Measurements from ENCODE around the gene LENEP.

GRCh38 chr1:154994269-154994587 lies 842 bp downstream of the LENEP start:
- TF ChIP-seq EZH2phosphoT487 (IDR thresholded peaks at IDR 0.05; ENCODE audit: insufficient read depth, low read depth) (no peak), EZH2 (IDR thresholded peaks at IDR 0.05; ENCODE audit: insufficient read depth, poor library complexity, severe bottlenecking) (no peak)

All from GM23248 (cell line).